Retinal pigment epithelial cell (primary cell): ENCODE results near the gene SYNM.

ENCODE experiments used
- DNase-seq: peaks from one replicate; pipeline ENCODE4 v3.0.0-alpha.2; 2010; ENCODE audit warnings: low read depth
- H3K4me3 ChIP-seq: 2 replicates; pipeline ENCODE4 v1.5.1; 2011; ENCODE audit warnings: mild to moderate bottlenecking, low read length, control low read depth, moderate library complexity
- TF ChIP-seq, protein P1 (sequence below): conservative IDR thresholded peaks from 2 replicates; pipeline ENCODE4 v1.5.1; 2011; ENCODE audit warnings: low read depth, low read length, control low read depth, inconsistent platforms

The SYNM gene

GRCh38 chr15:99101501-99101900, 3.4 kb upstream of the SYNM start:
- no peak overlapping the region for H3K4me3 ChIP-seq
- TF ChIP-seq, protein P1, sequence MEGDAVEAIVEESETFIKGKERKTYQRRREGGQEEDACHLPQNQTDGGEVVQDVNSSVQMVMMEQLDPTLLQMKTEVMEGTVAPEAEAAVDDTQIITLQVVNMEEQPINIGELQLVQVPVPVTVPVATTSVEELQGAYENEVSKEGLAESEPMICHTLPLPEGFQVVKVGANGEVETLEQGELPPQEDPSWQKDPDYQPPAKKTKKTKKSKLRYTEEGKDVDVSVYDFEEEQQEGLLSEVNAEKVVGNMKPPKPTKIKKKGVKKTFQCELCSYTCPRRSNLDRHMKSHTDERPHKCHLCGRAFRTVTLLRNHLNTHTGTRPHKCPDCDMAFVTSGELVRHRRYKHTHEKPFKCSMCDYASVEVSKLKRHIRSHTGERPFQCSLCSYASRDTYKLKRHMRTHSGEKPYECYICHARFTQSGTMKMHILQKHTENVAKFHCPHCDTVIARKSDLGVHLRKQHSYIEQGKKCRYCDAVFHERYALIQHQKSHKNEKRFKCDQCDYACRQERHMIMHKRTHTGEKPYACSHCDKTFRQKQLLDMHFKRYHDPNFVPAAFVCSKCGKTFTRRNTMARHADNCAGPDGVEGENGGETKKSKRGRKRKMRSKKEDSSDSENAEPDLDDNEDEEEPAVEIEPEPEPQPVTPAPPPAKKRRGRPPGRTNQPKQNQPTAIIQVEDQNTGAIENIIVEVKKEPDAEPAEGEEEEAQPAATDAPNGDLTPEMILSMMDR = no peak
- no peak for DNase-seq

DNA sequence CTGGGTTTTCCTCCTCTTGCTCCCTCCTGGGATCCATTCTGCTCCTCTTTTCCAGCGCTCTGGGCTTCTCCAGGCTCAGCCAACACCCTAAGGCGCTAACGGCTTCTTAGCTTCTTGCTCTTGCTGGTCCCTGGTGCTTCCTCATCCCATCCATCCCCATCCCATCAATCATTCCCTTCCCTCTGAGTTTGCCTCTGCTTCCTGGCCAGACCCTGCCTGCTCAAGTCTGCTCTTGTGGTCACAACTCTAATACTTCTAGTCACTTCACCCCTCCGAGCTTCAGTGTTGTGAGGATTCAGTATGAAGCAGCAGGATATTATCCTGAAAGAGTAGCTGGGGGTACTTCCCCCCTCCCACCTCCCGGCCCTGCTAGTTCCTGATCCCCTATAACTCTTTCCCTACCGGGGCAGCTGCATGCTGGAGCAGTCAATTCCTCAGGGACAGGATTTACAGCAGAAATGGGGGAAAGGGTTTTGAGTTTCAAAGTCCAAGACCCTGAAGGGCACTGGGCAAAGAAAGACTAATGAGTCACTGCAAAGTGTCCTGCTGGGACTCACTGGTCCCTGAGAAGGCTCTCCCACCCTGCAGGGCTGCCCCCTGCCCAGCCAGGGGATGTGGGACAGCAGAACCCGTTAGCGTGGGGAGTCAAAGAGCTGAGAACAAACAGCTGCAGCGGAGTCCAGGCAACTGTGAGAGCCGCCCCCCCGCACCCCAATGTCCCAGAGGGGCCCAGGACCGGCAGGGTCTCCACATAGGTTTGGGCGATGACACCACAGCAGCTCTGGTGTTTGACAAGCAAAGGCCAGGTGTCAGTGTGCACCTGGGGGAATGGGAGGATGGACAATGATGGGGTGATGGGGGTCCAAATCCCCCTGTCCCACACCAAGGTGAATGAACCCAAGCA, 2.3 kb upstream of the SYNM start:
- H3K4me3 ChIP-seq = no peak overlapping the region
- DNase-seq = no peak
- TF ChIP-seq, protein P1 = no peak

GRCh38 chr15:99103279-99103678, 1.6 kb upstream of the SYNM start:
- TF ChIP-seq, protein P1 = no peak
- DNase-seq = no peak
- no peak overlapping the region for H3K4me3 ChIP-seq

DNA sequence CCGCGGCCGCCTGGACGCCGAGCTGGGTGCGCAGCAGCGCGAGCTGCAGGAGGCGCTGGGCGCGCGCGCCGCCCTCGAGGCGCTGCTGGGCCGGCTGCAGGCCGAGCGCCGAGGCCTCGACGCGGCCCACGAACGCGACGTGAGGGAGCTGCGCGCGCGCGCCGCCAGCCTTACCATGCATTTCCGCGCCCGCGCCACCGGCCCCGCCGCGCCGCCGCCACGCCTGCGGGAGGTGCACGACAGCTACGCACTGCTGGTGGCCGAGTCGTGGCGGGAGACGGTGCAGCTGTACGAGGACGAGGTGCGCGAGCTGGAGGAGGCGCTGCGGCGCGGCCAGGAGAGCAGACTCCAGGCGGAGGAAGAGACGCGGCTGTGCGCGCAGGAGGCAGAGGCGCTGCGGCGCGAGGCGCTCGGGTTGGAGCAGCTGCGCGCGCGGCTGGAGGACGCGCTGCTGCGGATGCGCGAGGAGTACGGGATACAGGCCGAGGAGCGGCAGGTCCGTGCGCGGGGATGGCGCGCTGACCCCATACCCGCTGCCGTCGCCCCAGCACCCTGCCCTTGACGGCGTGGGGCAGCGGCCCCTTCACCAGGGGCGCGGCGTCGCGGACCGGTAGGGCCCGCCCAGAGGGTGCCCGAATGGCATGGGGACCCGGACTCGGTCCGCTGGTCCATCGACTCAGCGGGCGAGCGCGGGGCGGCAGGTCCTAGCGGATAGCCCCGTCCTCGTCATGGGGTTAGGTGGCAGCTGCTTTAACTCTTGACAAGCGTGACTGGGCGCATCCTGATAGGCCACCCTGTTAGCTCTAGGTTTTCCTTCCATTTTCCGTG, 848 bp downstream of the SYNM start:
- H3K4me3 ChIP-seq = peak overlapping the region; percentile 46
- TF ChIP-seq, protein P1 = no peak
- no peak for DNase-seq

DNA sequence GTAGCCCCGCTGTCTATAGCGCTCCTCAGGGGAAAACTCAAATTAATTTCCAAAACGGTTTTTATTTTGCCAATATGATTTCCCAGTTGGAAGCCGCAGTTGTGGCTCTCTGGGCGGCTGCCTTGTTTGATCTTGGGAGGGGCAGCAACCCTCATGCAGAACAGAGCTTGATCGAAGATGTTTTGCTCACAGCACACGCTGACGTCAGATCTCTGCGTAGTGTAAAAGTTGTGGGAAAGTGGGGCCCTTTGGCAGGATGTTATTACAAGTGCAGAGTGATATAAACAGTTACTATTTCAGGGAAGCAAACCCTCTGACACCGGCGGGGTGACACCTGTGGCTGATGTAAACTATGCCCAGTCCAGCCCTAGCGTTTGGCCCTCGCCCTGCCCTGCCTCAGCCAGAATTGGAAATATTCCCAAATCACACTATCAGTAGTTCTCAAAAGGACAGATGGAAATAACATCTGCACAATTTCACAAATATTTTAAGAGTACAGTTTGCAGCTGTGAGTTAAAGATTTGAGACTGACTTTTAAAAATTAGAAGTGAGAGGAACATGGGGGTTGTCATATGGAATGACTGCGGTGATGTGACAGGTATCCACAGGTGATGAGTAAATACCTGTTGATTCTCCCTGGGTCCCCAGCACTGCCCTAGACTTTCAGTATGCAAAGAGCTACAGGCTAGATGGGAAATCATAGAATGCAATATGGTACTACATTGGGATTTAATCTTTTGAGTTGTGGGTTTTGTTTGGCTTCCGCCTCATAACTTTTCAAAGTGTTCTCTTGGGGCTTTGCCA, 1.7 kb downstream of the SYNM start:
- DNase-seq = no peak
- TF ChIP-seq, protein P1 = no peak
- peak overlapping the region; percentile 42 for H3K4me3 ChIP-seq

DNA sequence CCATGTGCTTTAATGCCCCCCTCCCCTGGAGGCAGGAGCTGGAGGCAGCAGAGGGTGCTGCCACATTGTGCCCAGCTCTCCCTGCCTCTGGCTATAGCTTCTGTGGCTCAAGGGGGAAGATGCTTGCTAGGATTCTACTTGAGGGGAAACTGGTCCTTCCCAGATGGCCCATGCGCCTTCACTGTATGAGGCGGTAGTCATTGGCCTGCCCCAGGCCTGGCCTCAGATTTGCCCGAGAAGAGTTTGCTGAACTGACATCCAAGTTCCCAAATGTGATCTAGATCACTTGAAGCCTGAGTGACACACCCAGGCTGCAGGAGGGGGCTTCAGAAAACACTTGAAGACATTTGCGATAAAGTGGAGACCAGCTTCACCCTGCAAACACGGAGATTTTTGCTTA, 4.1 kb downstream of the SYNM start:
- H3K4me3 ChIP-seq = no peak overlapping the region
- TF ChIP-seq, protein P1 = no peak
- DNase-seq = no peak
